H9 (cell line): ENCODE data around the gene TMCC1. TPM values are rescaled to one million over a fixed set of nuclear protein-coding genes. Genes with fewer than 3 reads are reported as not detected.
"Not testable (repeated sequence)": the region's sequence is repeated elsewhere in the genome, so short reads cannot be mapped to it uniquely, and the experiment has no call there.

ENCODE experiments used
- DNase-seq: peaks from one replicate; pipeline ENCODE4 v3.0.0-alpha.2; 2017
- H2AFZ ChIP-seq: one replicate; pipeline ENCODE4 v1.6.1; 2013; ENCODE audit warnings: mild to moderate bottlenecking, low read length, control low read depth, moderate library complexity
- H2AK5ac ChIP-seq: 2 replicates; pipeline ENCODE4 v1.6.1; 2013; ENCODE audit warnings: low read length, control low read depth, mixed read lengths; ENCODE audit not compliant: insufficient read length
- H2BK120ac ChIP-seq: one replicate; pipeline ENCODE4 v1.6.1; 2013; ENCODE audit warnings: low read depth, mild to moderate bottlenecking, low read length, control low read depth, inconsistent platforms; ENCODE audit not compliant: poor library complexity, severe bottlenecking
- H2BK12ac ChIP-seq: 2 replicates; pipeline ENCODE4 v1.6.1; 2013; ENCODE audit warnings: low read length, control low read depth, mixed read lengths, low read depth; ENCODE audit not compliant: insufficient read length
- H2BK15ac ChIP-seq: 2 replicates; pipeline ENCODE4 v1.6.1; 2013; ENCODE audit warnings: low read depth, low read length, control low read depth
- H2BK20ac ChIP-seq: one replicate; pipeline ENCODE4 v1.6.1; 2013; ENCODE audit warnings: low read depth, mild to moderate bottlenecking, low read length, control low read depth, inconsistent platforms; ENCODE audit not compliant: poor library complexity, severe bottlenecking
- H2BK5ac ChIP-seq: 2 replicates; pipeline ENCODE4 v1.6.1; 2013; ENCODE audit warnings: low read length, control low read depth, mixed read lengths; ENCODE audit not compliant: insufficient read length
- H3K14ac ChIP-seq: 2 replicates; pipeline ENCODE4 v1.6.1; 2013; ENCODE audit warnings: low read length, control low read depth; ENCODE audit not compliant: insufficient read depth
- H3K18ac ChIP-seq: 2 replicates; pipeline ENCODE4 v1.6.1; 2013; ENCODE audit warnings: low read depth, mild to moderate bottlenecking, mixed read lengths, low read length, control low read depth; ENCODE audit not compliant: insufficient read length
- H3K23ac ChIP-seq: 2 replicates; pipeline ENCODE4 v1.6.1; 2013; ENCODE audit warnings: low read length, control low read depth, mixed read lengths, low read depth; ENCODE audit not compliant: insufficient read length
- H3K23me2 ChIP-seq: 2 replicates; pipeline ENCODE4 v1.6.1; 2013; ENCODE audit warnings: low read depth, mild to moderate bottlenecking, mixed read lengths, low read length, control low read depth; ENCODE audit not compliant: insufficient read length, poor library complexity, severe bottlenecking
- H3K27ac ChIP-seq: 2 replicates; pipeline ENCODE4 v1.5.1; 2013; ENCODE audit warnings: low read length, control low read depth, mixed read lengths, low read depth; ENCODE audit not compliant: insufficient read length
- H3K27me3 ChIP-seq: 2 replicates; pipeline ENCODE4 v1.6.1; 2013; ENCODE audit warnings: low read length, control low read depth, inconsistent platforms; ENCODE audit not compliant: insufficient read depth
- H3K4ac ChIP-seq: 2 replicates; pipeline ENCODE4 v1.6.1; 2013; ENCODE audit warnings: low read depth, mild to moderate bottlenecking, control low read depth, inconsistent platforms, low read length, moderate library complexity
- H3K4me1 ChIP-seq: 2 replicates; pipeline ENCODE4 v1.6.1; 2013; ENCODE audit warnings: low read length, control low read depth, inconsistent platforms; ENCODE audit not compliant: insufficient read depth
- H3K4me2 ChIP-seq: 2 replicates; pipeline ENCODE4 v1.6.1; 2013; ENCODE audit warnings: low read length, control low read depth, mixed read lengths; ENCODE audit not compliant: insufficient read length, insufficient read depth
- H3K56ac ChIP-seq: 2 replicates; pipeline ENCODE4 v1.6.1; 2013; ENCODE audit warnings: low read depth, mild to moderate bottlenecking, mixed read lengths, low read length, control low read depth; ENCODE audit not compliant: insufficient read length
- H3K79me1 ChIP-seq: 2 replicates; pipeline ENCODE4 v1.6.1; 2013; ENCODE audit warnings: low read depth, mild to moderate bottlenecking, moderate library complexity, low read length, control low read depth, inconsistent platforms; ENCODE audit not compliant: insufficient read depth, poor library complexity, severe bottlenecking
- H3K79me2 ChIP-seq: 2 replicates; pipeline ENCODE4 v1.6.1; 2013; ENCODE audit warnings: low read length, control low read depth, inconsistent platforms; ENCODE audit not compliant: insufficient read depth
- H3K9ac ChIP-seq: 2 replicates; pipeline ENCODE4 v1.6.1; 2013; ENCODE audit warnings: low read length, control low read depth, mixed read lengths; ENCODE audit not compliant: insufficient read length; ENCODE audit errors: extremely low read depth
- H3K9me3 ChIP-seq: one replicate; pipeline ENCODE4 v1.6.1; 2013; ENCODE audit warnings: low read depth, low read length, inconsistent platforms; ENCODE audit not compliant: control insufficient read depth
- H3T11ph ChIP-seq: one replicate; pipeline ENCODE4 v1.6.1; 2013; ENCODE audit warnings: mild to moderate bottlenecking, low read length, control low read depth, inconsistent platforms
- H4K20me1 ChIP-seq: one replicate; pipeline ENCODE4 v1.6.1; 2013; ENCODE audit not compliant: control insufficient read depth, insufficient read length, insufficient read depth
- H4K5ac ChIP-seq: 2 replicates; pipeline ENCODE4 v1.6.1; 2013; ENCODE audit warnings: low read depth, mild to moderate bottlenecking, mixed read lengths, low read length, control low read depth; ENCODE audit not compliant: insufficient read length
- H4K8ac ChIP-seq: replicated peaks from 2 replicates; pipeline ENCODE4 v1.6.1; 2013; ENCODE audit warnings: low read length, control low read depth, mixed read lengths, low read depth; ENCODE audit not compliant: insufficient read length
- H4K91ac ChIP-seq: 2 replicates; pipeline ENCODE4 v1.6.1; 2013; ENCODE audit warnings: low read depth, mild to moderate bottlenecking, moderate library complexity, mixed read lengths, low read length, control low read depth; ENCODE audit not compliant: insufficient read length
- H3K27ac Mint-ChIP-seq, 3 experiments: 2 replicates in 2 of 3; 3 replicates in 1 of 3; pipeline ENCODE4 v1.8.0; 2020 to 2021; ENCODE audit warnings: mixed read lengths in 3 of 3, mild to moderate bottlenecking in 1 of 3, moderate library complexity in 1 of 3
- H3K27me3 Mint-ChIP-seq: 2 replicates; pipeline ENCODE4 v1.8.0; 2021; ENCODE audit warnings: low read depth, mild to moderate bottlenecking, moderate library complexity, mixed read lengths
- H3K36me3 Mint-ChIP-seq, 3 experiments: 2 replicates in 2 of 3; 3 replicates in 1 of 3; pipeline ENCODE4 v1.8.0; 2020 to 2021; ENCODE audit warnings: low read depth in 3 of 3, mixed read lengths in 3 of 3; ENCODE audit not compliant: insufficient read depth in 1 of 3
- H3K4me1 Mint-ChIP-seq, 2 experiments: 2 replicates each; pipeline ENCODE4 v1.8.0; 2020; ENCODE audit warnings: mixed read lengths in 2 of 2
- H3K4me3 Mint-ChIP-seq, 2 experiments: 2 replicates in 1 of 2; 3 replicates in 1 of 2; pipeline ENCODE4 v1.8.0; 2020 to 2021; ENCODE audit warnings: mild to moderate bottlenecking in 2 of 2, mixed read lengths in 2 of 2, moderate library complexity in 1 of 2
- H3K9me3 Mint-ChIP-seq, 2 experiments: 2 replicates in 1 of 2; 3 replicates in 1 of 2; pipeline ENCODE4 v1.8.0; 2020; ENCODE audit warnings: mild to moderate bottlenecking in 2 of 2, mixed read lengths in 2 of 2, moderate library complexity in 1 of 2
- WGBS: extraction: QIAGEN DNeasy Blood & Tissue Kit; methylation state at CpG from one replicate; pipeline ENCODE4 v1.1.7; 2013; ENCODE audit warnings: missing lambda C conversion rate, low lambda C conversion rate, mixed read lengths; ENCODE audit not compliant: insufficient read length; ENCODE audit errors: extremely low coverage; 5-methylcytosine and 5-hydroxymethylcytosine counted together
- total RNA-seq: library from RNA; stranded (reverse); gene quantifications from 2 replicates; pipeline ENCODE4 v1.2.1, GENCODE V29; 2021

Gene TMCC1
- total RNA-seq, 1 experiment from 2014 or later = 24.4 TPM

- H3K23ac ChIP-seq, H3K23me2 ChIP-seq, H2BK12ac ChIP-seq, H3K27me3 Mint-ChIP-seq, H4K5ac ChIP-seq, H4K20me1 ChIP-seq, H3K4me2 ChIP-seq, H3K9ac ChIP-seq, H3K4me1 ChIP-seq, H3K79me1 ChIP-seq, H4K8ac ChIP-seq, H2AK5ac ChIP-seq, H3K27me3 ChIP-seq, H3T11ph ChIP-seq, H3K4ac ChIP-seq, H3K79me2 ChIP-seq, H3K4me3 Mint-ChIP-seq, H3K36me3 Mint-ChIP-seq, H2BK15ac ChIP-seq, H2AFZ ChIP-seq, H3K14ac ChIP-seq, H2BK5ac ChIP-seq, DNase-seq, H2BK20ac ChIP-seq, H3K27ac ChIP-seq, H3K9me3 Mint-ChIP-seq, H4K91ac ChIP-seq, H3K56ac ChIP-seq, H2BK120ac ChIP-seq, H3K9me3 ChIP-seq, H3K18ac ChIP-seq: not testable (repeated sequence)
- peaks cover 17 to 18% of the 10 kb centered on the region in 2 experiments for H3K4me1 Mint-ChIP-seq
- WGBS = no CpG with 5 or more reads among the region's 7 CpGs
- H3K27ac Mint-ChIP-seq = peak overlapping the region; percentile 31 to 77 (median 63); a peak in 5 of 7 replicates
Measured at GRCh38 chr3:129640985-129641384, 252.5 kb downstream of the TMCC1 start.
